Kidney glomerular epithelial cell (primary cell): ENCODE data around the gene LIPA.
"Not testable (repeated sequence)": the region's sequence is repeated elsewhere in the genome, so short reads cannot be mapped to it uniquely, and the experiment has no call there.

Experiments
- DNase-seq: peaks from one replicate; lab custom pipeline; 2025; lab: John Stamatoyannopoulos, UW

Gene LIPA

DNA sequence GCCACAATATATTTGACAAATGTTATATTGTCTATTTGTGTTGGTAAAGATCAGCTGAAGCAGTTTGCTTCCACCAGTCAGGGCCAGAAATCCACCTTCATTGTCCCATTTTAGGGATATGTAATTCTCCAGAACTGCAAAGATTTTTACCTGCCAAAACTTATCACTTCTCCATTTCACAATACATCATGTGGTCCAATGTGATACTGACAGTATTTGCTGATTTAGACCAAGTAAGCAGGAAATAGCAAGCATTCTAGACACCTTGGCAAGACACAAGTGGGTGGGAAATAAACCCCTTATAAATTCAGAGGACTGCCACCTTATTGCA, 18.5 kb upstream of the LIPA start:
- no peak for DNase-seq

DNA sequence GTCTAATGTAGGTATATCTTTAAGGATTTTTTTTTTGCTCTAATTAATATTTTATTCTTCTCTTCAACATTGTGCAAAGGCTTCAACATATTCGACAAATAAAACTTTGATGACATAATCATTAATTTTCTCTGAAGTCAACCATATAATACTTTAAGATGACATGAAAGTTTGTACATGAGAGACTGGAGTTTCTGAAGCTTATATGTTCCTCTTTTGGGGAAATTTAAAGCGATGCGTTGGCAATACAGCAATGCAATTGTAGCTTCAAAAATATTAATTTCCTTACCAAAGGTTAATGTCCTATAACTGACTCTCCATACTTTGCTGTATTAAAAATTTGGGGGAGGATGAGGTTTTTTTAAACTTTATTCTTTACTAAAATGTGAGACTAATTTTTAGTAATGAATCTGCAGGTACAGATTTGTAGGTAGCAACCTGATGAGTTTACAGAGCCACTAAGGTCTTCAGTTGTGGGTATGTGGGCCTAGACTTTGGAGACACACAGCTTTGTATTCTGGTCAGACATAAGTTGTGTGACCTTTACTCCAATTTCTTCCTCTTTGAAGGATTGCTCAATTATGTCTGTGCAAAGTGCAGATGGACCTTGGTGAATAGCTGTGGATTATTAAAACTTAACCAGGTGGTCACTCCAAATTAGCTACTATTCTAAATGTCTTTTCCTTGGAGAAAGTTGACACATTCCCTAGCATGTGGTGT, 18.0 kb upstream of the LIPA start:
- DNase-seq: no peak

GRCh38 chr10:89266721-89267453, 15.3 kb upstream of the LIPA start:
- no peak for DNase-seq

- no peak for DNase-seq
Measured at GRCh38 chr10:89263531-89263930, 12.0 kb upstream of the LIPA start.

DNA sequence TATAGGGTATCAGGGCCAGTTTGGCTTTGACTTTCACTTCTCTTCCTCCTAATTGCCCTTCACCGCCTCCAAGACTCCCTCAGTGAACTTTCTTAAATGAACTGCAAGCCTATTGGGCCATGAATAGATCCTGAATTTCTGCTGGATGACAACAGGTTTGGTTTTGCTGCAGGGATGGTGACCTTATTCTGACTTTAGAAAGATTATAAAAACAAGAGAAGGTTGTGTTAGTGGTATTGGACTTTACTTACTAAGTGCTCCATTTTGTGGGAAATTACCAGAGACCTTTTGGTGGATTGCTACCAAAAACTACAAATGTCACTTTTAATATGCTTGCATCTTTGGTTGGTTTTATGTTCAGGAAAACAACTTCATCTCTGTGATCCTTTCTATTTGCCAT, 11.5 kb upstream of the LIPA start:
- DNase-seq: no peak

DNA sequence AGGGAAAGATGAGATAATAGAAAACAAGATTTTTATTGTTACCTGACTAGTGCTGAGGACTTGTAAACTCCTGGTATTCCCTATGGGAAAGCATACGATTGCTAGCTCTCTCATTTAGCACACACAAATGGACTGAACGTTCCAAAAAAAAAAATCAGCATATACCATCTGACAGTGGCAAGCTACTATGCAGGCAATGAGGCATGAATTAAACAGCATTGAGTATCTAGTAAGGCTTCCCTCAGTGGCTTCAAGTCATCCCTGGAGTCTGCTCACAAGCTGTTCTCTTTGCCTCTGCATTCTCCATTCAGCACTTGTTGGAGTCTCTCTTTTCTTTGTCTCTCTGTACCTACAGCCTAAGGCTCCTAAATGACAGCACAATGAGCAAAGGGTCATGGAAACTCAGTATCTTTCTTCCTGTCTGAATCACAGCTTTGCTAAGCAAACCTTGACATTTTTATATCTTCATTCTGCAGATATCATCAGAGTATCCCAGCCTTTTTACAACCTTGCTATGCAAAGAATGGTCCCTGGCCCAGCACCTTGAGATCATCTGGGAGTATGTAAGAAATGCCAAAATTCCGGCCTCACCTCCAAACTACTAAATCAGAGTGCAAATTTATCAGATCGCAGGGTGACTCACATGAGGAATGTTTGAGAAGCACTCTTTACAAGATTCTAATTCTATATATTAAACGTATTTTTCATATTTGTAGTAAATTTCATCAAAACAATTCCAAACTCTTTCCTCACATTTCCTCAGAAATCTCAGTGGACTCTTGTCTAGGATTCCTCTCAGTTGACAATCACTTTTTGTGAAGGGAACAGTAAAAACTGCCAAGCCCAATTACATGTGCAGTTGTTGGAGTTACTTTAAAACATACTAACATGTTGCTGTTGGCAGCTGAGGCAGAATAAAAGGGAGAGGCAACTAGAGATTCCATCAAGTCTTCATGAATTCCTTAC, 10.8 kb upstream of the LIPA start:
- no peak for DNase-seq

GRCh38 chr10:89258881-89259280, 7.3 kb upstream of the LIPA start:
- no peak for DNase-seq

DNA sequence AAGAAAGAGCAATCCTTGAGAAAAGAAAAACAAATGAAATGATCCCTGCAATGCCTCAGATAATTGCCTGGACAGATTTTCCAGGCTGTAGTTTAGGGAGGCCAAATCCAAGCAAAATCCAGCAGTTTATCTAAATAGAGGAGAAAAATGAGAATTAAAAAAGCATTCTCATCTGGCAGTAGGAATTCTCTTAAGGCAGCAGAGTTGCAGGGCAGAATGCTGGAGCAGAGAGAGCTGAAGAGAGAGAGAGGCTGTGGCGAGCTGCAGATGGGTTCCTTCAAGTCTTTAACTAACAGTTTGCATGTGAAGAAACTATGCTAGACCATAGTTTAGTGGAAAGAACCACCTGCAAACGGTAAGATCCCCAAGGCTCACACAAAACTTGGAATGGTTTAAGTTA, 6.0 kb upstream of the LIPA start:
- no peak for DNase-seq

DNA sequence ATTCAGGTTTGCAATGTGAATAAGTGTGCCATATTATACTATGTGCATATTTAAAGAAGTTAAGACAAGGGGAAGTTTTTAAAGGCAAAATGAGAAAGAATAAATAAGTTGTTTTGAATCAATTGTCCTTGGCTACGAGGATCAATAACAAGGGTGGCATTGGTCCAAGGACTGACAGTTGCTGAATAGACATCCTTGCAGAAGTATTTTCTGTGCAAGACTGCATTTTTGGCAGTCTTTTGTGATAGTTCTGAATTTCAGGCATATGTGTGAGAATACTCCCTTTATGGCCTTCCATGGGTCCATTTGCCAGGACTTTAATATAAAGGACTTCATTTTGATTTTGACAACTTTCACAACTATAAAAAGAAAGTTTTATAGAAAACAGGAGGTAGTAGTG, 5.4 kb upstream of the LIPA start:
- DNase-seq: no peak

DNA sequence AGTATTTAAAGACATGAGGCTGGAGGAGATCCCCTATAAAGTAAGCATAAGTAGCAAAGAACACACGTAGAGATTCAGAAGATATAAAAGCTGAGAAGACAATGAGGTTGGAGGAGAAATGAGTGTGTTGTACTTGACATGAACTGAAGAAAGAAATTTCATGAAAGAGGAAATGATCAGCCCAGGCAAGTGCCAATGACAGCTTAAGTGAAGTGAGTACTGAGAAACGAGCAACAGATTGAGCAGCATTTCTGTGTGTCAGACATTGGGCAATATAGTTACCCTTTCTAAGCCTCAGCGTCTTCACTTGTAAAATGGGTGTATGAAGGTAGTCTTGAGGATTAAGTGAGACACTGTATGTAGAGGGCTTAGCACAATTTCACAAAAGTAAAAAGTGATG, 4.8 kb upstream of the LIPA start:
- no peak for DNase-seq

DNA sequence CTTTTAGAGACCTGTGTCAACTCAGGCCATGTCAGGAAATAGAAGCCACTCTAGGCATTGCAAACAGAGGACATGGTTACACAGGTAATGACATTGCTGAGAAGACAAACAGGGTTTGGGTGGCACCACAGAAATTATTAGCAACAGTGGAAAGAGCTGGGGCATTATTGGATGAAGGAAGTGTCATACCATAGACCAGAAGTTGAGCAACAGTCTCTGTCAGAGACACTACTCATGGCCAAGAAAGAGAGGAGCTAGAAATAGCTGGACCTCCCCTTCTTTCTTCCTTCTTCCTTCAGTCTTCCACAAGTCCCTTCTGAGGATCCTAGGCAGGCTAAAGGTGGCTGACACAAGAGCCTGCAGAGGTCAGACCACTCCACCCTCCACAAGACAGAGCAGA, 4.2 kb upstream of the LIPA start:
- no peak for DNase-seq

DNA sequence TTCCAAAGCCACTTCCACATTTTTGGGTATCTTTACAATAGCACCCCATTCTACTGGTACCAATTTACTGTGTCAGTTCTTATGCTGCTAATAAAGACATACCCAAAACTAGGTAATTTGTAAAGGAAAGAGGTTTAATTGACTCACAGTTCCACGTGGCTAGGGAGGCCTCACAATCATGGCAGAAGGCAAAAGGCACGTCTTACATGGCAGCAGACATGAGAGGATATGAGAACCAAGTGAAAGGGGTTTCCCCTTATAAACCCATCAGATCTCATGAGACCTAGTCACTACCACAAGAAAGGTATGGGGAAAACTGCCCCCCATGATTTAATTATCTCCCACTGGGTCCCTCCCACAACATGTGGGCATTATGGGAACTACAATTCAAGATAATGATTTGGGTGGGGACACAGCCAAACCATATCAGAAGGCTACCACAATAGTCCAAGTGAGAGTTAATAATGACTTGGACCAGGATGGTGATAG, 3.6 kb upstream of the LIPA start:
- not testable (repeated sequence) for DNase-seq

GRCh38 chr10:89252225-89252585, 630 bp upstream of the LIPA start:
- no peak for DNase-seq

GRCh38 chr10:89250865-89251408, 638 bp downstream of the LIPA start:
- DNase-seq: no peak

DNA sequence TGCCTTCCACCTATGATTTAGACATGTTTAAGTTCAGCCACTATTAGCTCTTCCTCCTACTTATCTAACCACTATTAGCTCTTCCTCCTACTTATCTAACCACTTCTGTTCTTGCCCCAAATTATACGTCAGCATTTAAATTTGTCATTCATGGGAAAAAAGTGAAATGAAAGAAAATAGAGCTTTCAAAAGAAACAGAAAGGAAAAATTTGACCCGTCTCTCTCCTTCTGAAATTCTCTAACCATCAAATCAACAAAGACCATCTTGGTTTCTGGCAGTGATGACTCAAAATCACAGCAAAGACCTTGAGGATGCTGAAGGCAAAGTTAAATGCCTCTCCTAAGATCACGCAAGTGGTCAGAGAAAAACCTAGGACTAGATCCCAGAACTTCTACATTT, 2.6 kb downstream of the LIPA start:
- DNase-seq: no peak

- not testable (repeated sequence) for DNase-seq
Measured at GRCh38 chr10:89247623-89248022, 4.0 kb downstream of the LIPA start.

DNA sequence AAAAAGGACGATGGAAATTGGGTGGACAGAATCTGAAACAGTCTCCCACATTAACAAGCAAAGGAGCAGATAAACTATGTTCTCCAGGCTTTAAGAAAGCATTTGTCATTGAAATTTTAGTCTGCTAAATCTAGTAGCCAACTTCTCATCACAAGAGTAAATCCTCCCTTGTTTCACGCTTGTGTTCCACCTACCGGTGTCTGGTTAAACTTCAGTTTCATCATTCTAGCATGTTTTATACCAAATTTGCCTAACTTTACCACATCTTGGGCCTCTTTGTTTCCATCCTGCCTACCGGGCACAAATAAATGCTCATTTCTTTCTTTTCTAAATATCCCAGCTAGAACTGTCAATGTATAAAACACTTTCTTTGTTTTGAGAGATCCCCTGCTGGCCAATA, 5.8 kb downstream of the LIPA start:
- no peak for DNase-seq

DNA sequence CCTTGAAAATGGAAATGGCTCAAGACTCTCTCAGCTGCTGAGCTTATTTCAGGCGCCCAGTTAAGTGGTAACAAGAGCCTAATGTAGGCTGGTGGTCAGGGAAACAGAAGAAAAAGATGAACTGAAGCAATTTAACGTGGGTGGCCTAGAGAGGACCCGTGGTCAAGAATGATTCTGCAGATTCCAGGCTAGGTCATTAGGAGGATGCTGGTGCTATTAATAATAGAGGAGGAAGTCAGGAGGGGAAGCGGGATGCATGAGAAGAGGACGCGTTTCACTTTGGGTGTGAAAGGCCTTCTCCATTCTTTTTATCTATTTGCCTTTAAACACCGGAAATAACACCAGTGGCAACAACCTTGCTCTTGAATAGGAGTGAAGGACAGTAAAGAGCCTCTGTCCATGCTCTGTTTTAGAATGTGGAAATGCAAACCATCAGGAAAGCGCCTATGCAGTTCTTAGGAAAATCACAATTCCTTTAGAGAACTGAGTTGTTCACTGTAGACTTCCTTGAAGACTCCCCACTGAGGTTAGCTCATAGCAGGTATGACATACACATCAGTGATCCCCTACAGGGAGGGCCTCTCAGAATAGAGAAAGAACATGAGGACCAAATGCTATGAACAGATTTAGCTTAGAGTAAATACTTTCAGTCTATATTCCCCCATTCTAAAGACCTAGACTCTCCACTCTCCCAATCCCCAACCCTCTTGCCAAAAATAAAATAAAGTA, 8.6 kb downstream of the LIPA start:
- DNase-seq: no peak

DNA sequence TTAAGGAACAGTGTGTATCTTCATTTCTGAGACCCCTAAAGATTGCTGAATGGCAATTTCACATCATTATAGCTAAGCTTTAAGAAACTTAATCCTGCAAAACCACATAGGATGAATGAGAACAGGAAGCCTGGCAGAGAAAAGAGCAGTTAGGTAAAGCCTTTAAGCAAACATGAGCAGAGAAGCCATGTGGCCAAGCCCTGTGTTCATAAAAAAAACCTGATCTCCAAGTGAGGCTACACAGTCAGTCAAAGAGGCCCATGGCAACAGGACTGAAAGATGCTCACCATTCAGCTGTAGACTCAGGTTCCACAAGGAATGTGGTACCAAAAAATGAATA, 9.3 kb downstream of the LIPA start:
- DNase-seq: no peak

DNA sequence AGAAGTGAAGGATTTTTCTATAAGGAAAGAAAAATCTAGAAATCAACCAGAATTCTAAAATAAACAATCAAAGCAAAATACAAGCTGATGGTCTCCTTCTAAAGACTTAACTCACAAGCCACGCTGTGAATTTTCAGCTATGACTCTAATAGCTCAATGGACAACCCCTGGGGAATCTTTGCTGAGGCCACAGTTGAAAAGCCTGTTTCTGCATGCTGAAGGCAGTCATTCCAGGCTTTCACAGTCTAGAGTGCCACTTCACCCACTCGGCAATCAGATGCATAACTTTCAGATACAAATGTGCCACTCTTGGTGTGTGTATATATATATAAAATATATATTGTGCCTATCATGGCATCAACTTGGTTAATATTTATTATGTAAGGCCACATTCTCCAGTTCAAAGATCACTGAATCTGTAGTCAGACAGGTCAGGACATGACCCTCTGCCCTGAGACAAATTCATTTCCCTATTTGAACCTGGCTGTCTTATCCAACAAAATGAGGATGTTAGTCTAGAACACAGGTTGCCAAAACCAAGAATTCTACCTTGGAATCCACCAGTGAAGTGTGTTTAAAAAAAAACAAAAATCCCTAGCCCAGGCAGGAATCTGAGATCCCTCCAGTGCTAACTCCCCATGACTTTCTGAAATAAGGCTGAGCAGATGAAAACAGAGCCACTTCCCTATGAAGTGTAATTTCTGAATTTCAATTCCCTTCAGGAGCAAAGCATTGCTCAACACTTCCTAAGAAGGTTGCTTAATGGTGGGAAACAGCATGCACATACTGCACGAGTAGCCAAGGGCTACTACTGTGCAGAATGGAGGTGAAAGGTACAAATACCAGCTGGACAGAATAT, 9.9 kb downstream of the LIPA start:
- DNase-seq: no peak

- DNase-seq: no peak
Measured at GRCh38 chr10:89241026-89241425, 10.5 kb downstream of the LIPA start.
